ENCODE results near the gene PLXNA3.

DNA sequence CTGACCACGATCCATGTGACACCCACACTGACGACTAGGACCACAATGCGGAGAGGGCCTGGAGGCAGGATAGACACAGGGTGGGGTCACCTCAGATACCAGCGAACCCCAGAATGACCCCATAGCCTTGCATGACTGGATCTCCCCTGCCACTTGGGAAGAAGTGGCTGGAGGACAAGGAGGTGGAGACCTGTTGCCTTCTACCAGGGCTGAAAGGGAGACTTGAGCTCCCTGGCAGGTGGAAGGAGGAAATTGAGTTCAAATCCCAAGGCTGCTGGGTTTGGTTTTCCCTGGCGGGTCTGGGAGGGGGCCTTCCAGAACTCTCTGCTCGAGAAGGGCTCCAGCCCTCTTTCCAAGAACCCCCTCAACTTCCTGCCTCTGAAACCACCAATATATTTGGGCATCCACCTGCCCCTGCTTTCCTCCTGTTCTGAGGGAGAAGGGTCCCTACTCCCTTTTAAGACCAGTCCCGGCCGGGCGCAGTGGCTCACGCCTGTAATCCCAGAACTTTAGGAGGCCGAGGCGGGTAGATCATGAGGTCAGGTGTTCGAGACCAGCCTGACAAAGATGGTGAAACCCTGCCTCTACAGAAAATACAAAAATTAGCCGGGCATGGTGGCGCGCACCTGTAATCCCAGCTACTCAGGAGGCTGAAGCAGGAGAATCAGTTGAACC, 54.9 kb downstream of the PLXNA3 start:
- TF ChIP-seq ZNF331 (CRISPR knock-in tag; IDR thresholded peaks at IDR 0.05; ENCODE audit: low read depth): no peak
- TF ChIP-seq, protein P1, sequence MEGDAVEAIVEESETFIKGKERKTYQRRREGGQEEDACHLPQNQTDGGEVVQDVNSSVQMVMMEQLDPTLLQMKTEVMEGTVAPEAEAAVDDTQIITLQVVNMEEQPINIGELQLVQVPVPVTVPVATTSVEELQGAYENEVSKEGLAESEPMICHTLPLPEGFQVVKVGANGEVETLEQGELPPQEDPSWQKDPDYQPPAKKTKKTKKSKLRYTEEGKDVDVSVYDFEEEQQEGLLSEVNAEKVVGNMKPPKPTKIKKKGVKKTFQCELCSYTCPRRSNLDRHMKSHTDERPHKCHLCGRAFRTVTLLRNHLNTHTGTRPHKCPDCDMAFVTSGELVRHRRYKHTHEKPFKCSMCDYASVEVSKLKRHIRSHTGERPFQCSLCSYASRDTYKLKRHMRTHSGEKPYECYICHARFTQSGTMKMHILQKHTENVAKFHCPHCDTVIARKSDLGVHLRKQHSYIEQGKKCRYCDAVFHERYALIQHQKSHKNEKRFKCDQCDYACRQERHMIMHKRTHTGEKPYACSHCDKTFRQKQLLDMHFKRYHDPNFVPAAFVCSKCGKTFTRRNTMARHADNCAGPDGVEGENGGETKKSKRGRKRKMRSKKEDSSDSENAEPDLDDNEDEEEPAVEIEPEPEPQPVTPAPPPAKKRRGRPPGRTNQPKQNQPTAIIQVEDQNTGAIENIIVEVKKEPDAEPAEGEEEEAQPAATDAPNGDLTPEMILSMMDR (conservative IDR thresholded peaks at IDR 0.05; ENCODE audit: low read depth in 2 of 2): no peak
- no peak for TF ChIP-seq POLR2AphosphoS5 (IDR thresholded peaks at IDR 0.05; ENCODE audit: low read depth)
- TF ChIP-seq JUNB (IDR thresholded peaks at IDR 0.05; ENCODE audit: unreplicated experiment): no peak
- TF ChIP-seq EZH2 (IDR thresholded peaks at IDR 0.05; ENCODE audit: low read depth, unreplicated experiment): no peak
- no peak for TF ChIP-seq ZNF114 (CRISPR knock-in tag; IDR thresholded peaks at IDR 0.05)
- TF ChIP-seq EZH2phosphoT487 (IDR thresholded peaks at IDR 0.05; ENCODE audit: unreplicated experiment): no peak
- TF ChIP-seq CREB1 (CRISPR knock-in tag; IDR thresholded peaks at IDR 0.05; ENCODE audit: low read depth): no peak
- TF ChIP-seq, protein P2, sequence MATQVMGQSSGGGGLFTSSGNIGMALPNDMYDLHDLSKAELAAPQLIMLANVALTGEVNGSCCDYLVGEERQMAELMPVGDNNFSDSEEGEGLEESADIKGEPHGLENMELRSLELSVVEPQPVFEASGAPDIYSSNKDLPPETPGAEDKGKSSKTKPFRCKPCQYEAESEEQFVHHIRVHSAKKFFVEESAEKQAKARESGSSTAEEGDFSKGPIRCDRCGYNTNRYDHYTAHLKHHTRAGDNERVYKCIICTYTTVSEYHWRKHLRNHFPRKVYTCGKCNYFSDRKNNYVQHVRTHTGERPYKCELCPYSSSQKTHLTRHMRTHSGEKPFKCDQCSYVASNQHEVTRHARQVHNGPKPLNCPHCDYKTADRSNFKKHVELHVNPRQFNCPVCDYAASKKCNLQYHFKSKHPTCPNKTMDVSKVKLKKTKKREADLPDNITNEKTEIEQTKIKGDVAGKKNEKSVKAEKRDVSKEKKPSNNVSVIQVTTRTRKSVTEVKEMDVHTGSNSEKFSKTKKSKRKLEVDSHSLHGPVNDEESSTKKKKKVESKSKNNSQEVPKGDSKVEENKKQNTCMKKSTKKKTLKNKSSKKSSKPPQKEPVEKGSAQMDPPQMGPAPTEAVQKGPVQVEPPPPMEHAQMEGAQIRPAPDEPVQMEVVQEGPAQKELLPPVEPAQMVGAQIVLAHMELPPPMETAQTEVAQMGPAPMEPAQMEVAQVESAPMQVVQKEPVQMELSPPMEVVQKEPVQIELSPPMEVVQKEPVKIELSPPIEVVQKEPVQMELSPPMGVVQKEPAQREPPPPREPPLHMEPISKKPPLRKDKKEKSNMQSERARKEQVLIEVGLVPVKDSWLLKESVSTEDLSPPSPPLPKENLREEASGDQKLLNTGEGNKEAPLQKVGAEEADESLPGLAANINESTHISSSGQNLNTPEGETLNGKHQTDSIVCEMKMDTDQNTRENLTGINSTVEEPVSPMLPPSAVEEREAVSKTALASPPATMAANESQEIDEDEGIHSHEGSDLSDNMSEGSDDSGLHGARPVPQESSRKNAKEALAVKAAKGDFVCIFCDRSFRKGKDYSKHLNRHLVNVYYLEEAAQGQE (IDR thresholded peaks at IDR 0.05; ENCODE audit: unreplicated experiment): no peak
- TF ChIP-seq, protein P3, sequence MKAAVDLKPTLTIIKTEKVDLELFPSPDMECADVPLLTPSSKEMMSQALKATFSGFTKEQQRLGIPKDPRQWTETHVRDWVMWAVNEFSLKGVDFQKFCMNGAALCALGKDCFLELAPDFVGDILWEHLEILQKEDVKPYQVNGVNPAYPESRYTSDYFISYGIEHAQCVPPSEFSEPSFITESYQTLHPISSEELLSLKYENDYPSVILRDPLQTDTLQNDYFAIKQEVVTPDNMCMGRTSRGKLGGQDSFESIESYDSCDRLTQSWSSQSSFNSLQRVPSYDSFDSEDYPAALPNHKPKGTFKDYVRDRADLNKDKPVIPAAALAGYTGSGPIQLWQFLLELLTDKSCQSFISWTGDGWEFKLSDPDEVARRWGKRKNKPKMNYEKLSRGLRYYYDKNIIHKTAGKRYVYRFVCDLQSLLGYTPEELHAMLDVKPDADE (IDR thresholded peaks at IDR 0.05): no peak
- TF ChIP-seq, protein P4, sequence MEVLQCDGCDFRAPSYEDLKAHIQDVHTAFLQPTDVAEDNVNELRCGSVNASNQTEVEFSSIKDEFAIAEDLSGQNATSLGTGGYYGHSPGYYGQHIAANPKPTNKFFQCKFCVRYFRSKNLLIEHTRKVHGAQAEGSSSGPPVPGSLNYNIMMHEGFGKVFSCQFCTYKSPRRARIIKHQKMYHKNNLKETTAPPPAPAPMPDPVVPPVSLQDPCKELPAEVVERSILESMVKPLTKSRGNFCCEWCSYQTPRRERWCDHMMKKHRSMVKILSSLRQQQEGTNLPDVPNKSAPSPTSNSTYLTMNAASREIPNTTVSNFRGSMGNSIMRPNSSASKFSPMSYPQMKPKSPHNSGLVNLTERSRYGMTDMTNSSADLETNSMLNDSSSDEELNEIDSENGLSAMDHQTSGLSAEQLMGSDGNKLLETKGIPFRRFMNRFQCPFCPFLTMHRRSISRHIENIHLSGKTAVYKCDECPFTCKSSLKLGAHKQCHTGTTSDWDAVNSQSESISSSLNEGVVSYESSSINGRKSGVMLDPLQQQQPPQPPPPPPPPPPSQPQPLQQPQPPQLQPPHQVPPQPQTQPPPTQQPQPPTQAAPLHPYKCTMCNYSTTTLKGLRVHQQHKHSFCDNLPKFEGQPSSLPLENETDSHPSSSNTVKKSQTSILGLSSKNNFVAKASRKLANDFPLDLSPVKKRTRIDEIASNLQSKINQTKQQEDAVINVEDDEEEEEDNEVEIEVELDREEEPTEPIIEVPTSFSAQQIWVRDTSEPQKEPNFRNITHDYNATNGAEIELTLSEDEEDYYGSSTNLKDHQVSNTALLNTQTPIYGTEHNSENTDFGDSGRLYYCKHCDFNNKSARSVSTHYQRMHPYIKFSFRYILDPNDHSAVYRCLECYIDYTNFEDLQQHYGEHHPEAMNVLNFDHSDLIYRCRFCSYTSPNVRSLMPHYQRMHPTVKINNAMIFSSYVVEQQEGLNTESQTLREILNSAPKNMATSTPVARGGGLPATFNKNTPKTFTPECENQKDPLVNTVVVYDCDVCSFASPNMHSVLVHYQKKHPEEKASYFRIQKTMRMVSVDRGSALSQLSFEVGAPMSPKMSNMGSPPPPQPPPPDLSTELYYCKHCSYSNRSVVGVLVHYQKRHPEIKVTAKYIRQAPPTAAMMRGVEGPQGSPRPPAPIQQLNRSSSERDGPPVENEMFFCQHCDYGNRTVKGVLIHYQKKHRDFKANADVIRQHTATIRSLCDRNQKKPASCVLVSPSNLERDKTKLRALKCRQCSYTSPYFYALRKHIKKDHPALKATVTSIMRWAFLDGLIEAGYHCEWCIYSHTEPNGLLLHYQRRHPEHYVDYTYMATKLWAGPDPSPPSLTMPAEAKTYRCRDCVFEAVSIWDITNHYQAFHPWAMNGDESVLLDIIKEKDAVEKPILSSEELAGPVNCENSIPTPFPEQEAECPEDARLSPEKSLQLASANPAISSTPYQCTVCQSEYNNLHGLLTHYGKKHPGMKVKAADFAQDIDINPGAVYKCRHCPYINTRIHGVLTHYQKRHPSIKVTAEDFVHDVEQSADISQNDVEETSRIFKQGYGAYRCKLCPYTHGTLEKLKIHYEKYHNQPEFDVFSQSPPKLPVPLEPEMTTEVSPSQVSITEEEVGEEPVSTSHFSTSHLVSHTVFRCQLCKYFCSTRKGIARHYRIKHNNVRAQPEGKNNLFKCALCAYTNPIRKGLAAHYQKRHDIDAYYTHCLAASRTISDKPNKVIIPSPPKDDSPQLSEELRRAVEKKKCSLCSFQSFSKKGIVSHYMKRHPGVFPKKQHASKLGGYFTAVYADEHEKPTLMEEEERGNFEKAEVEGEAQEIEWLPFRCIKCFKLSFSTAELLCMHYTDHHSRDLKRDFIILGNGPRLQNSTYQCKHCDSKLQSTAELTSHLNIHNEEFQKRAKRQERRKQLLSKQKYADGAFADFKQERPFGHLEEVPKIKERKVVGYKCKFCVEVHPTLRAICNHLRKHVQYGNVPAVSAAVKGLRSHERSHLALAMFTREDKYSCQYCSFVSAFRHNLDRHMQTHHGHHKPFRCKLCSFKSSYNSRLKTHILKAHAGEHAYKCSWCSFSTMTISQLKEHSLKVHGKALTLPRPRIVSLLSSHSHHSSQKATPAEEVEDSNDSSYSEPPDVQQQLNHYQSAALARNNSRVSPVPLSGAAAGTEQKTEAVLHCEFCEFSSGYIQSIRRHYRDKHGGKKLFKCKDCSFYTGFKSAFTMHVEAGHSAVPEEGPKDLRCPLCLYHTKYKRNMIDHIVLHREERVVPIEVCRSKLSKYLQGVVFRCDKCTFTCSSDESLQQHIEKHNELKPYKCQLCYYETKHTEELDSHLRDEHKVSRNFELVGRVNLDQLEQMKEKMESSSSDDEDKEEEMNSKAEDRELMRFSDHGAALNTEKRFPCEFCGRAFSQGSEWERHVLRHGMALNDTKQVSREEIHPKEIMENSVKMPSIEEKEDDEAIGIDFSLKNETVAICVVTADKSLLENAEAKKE (CRISPR knock-in tag; IDR thresholded peaks at IDR 0.05): no peak
- TF ChIP-seq NANOG (IDR thresholded peaks at IDR 0.05; ENCODE audit: borderline replicate concordance): no peak
- TF ChIP-seq STAT1 (IDR thresholded peaks at IDR 0.05; ENCODE audit: unreplicated experiment): no peak

Data from GM23338 (cell line).